Measurements from ENCODE around the gene MAPK4. TPM values are rescaled to one million over a fixed set of nuclear protein-coding genes. Genes with fewer than 3 reads are reported as not detected.

The MAPK4 gene
- total RNA-seq, 1 donor from 2014 or later = 0.11 TPM

DNA sequence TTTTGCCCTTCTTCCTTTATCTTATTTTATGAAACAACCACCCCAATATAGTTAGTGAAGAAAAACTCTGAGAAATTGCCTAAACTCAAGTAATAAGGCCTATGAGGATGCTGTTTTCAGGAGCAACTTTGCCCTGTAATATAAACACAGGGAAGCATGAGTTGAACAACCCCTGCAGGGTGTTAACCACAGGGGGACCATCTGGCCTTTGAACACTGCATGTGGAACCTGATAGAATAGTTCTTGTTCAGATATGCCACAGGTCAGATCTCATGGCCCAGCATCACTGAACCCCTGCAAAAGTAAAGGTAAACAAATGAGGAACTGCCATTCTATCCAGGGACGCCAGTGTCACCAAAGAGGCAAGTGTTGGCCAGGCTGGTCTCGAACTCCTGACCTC lies 82.6 kb downstream of the MAPK4 start:
- no peaks in the 10 kb centered on the region for H3K36me3 Mint-ChIP-seq (ENCODE audit: low read depth, unreplicated experiment)
- no peaks in the 10 kb centered on the region for H3K27me3 ChIP-seq (ENCODE audit: insufficient read depth, low read length)
- H2AFZ ChIP-seq (ENCODE audit: low read depth, low read length) = no peak overlapping the region
- no peak overlapping the region for H3K27ac Mint-ChIP-seq (ENCODE audit: unreplicated experiment)
- no peak overlapping the region for H3K4me3 Mint-ChIP-seq (ENCODE audit: unreplicated experiment)
- H4K20me1 ChIP-seq (ENCODE audit: insufficient read depth, low read length) = no peaks in the 10 kb centered on the region
- no peaks in the 10 kb centered on the region for H3K79me2 ChIP-seq (ENCODE audit: insufficient read depth, low read length)
- no peak overlapping the region for H3K27ac ChIP-seq (ENCODE audit: low read depth, low read length)
- DNase-seq (ENCODE audit: low read depth) = no peak
- no peak overlapping the region for H3K9ac ChIP-seq (ENCODE audit: low read length)
- no peaks in the 10 kb centered on the region for H3K36me3 ChIP-seq (ENCODE audit: insufficient read depth, low read length)
- TF ChIP-seq EZH2 (IDR thresholded peaks at IDR 0.05; ENCODE audit: insufficient read depth, low read length) = no peak
- TF ChIP-seq, protein P1, sequence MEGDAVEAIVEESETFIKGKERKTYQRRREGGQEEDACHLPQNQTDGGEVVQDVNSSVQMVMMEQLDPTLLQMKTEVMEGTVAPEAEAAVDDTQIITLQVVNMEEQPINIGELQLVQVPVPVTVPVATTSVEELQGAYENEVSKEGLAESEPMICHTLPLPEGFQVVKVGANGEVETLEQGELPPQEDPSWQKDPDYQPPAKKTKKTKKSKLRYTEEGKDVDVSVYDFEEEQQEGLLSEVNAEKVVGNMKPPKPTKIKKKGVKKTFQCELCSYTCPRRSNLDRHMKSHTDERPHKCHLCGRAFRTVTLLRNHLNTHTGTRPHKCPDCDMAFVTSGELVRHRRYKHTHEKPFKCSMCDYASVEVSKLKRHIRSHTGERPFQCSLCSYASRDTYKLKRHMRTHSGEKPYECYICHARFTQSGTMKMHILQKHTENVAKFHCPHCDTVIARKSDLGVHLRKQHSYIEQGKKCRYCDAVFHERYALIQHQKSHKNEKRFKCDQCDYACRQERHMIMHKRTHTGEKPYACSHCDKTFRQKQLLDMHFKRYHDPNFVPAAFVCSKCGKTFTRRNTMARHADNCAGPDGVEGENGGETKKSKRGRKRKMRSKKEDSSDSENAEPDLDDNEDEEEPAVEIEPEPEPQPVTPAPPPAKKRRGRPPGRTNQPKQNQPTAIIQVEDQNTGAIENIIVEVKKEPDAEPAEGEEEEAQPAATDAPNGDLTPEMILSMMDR (IDR thresholded peaks at IDR 0.05; ENCODE audit: insufficient read depth, low read depth, low read length) = no peak
- no peak overlapping the region for H3K4me2 ChIP-seq (ENCODE audit: low read length)
- H3K4me3 ChIP-seq (ENCODE audit: insufficient read depth, low read depth, low read length) = no peak overlapping the region
- no peaks in the 10 kb centered on the region for H3K9me3 ChIP-seq (ENCODE audit: insufficient read depth, low read depth, low read length)
- no peaks in the 10 kb centered on the region for H3K4me1 ChIP-seq (ENCODE audit: insufficient read depth, low read length)
- no peak for FAIRE-seq
- no peaks in the 10 kb centered on the region for H3K9me3 Mint-ChIP-seq (ENCODE audit: unreplicated experiment)
- H3K4me1 Mint-ChIP-seq (ENCODE audit: low read depth, unreplicated experiment) = no peaks in the 10 kb centered on the region
- H3K27me3 Mint-ChIP-seq (ENCODE audit: low read depth, unreplicated experiment) = peaks cover 3% of the 10 kb centered on the region

- FAIRE-seq (no peak), DNase-seq (ENCODE audit: low read depth) (no peak)
- no peak overlapping the region for H3K4me3 Mint-ChIP-seq (ENCODE audit: unreplicated experiment)
- no peaks in the 10 kb centered on the region for H3K36me3 Mint-ChIP-seq (ENCODE audit: low read depth, unreplicated experiment)
- H3K9me3 Mint-ChIP-seq (ENCODE audit: unreplicated experiment) = no peaks in the 10 kb centered on the region
- H3K27me3 ChIP-seq (ENCODE audit: insufficient read depth, low read length) = no peaks in the 10 kb centered on the region
- H4K20me1 ChIP-seq (ENCODE audit: insufficient read depth, low read length) = no peaks in the 10 kb centered on the region
- H3K27ac Mint-ChIP-seq (ENCODE audit: unreplicated experiment) = no peak overlapping the region
- H3K27me3 Mint-ChIP-seq (ENCODE audit: low read depth, unreplicated experiment) = no peaks in the 10 kb centered on the region
- H3K4me1 ChIP-seq (ENCODE audit: insufficient read depth, low read length) = no peaks in the 10 kb centered on the region
- no peak overlapping the region for H3K4me3 ChIP-seq (ENCODE audit: insufficient read depth, low read depth, low read length)
- H3K79me2 ChIP-seq (ENCODE audit: insufficient read depth, low read length) = no peaks in the 10 kb centered on the region
- peaks cover 2% of the 10 kb centered on the region for H3K9me3 ChIP-seq (ENCODE audit: insufficient read depth, low read depth, low read length)
- no peaks in the 10 kb centered on the region for H3K36me3 ChIP-seq (ENCODE audit: insufficient read depth, low read length)
- H2AFZ ChIP-seq (ENCODE audit: low read depth, low read length) = no peak overlapping the region
- H3K27ac ChIP-seq (ENCODE audit: low read depth, low read length) = no peak overlapping the region
- no peak for TF ChIP-seq EZH2 (IDR thresholded peaks at IDR 0.05; ENCODE audit: insufficient read depth, low read length)
- TF ChIP-seq, protein P1 (IDR thresholded peaks at IDR 0.05; ENCODE audit: insufficient read depth, low read depth, low read length) = no peak
- no peak overlapping the region for H3K9ac ChIP-seq (ENCODE audit: low read length)
- H3K4me2 ChIP-seq (ENCODE audit: low read length) = no peak overlapping the region
- no peaks in the 10 kb centered on the region for H3K4me1 Mint-ChIP-seq (ENCODE audit: low read depth, unreplicated experiment)
These were observed 84.3 kb downstream of the MAPK4 start for GRCh38 chr18:50644146-50644545.

GRCh38 chr18:50644807-50645206 lies 84.9 kb downstream of the MAPK4 start:
- H3K4me1 Mint-ChIP-seq (ENCODE audit: low read depth, unreplicated experiment) = no peaks in the 10 kb centered on the region
- Histone ChIP-seq H3K27ac (ENCODE audit: low read depth, low read length) (no peak overlapping the region), H2AFZ (ENCODE audit: low read depth, low read length) (no peak overlapping the region), H3K9ac (ENCODE audit: low read length) (no peak overlapping the region), H3K4me1 (ENCODE audit: insufficient read depth, low read length) (no peaks in the 10 kb centered on the region), H3K36me3 (ENCODE audit: insufficient read depth, low read length) (no peaks in the 10 kb centered on the region), H3K79me2 (ENCODE audit: insufficient read depth, low read length) (no peaks in the 10 kb centered on the region), H3K4me2 (ENCODE audit: low read length) (no peak overlapping the region), H3K9me3 (ENCODE audit: insufficient read depth, low read depth, low read length) (peaks cover 2% of the 10 kb centered on the region), H4K20me1 (ENCODE audit: insufficient read depth, low read length) (no peaks in the 10 kb centered on the region), H3K4me3 (ENCODE audit: insufficient read depth, low read depth, low read length) (no peak overlapping the region), H3K27me3 (ENCODE audit: insufficient read depth, low read length) (no peaks in the 10 kb centered on the region)
- H3K36me3 Mint-ChIP-seq (ENCODE audit: low read depth, unreplicated experiment) = no peaks in the 10 kb centered on the region
- no peak for TF ChIP-seq EZH2 (IDR thresholded peaks at IDR 0.05; ENCODE audit: insufficient read depth, low read length)
- TF ChIP-seq, protein P1 (IDR thresholded peaks at IDR 0.05; ENCODE audit: insufficient read depth, low read depth, low read length) = no peak
- no peaks in the 10 kb centered on the region for H3K9me3 Mint-ChIP-seq (ENCODE audit: unreplicated experiment)
- no peak for FAIRE-seq
- no peak overlapping the region for H3K27ac Mint-ChIP-seq (ENCODE audit: unreplicated experiment)
- H3K4me3 Mint-ChIP-seq (ENCODE audit: unreplicated experiment) = no peak overlapping the region
- no peak for DNase-seq (ENCODE audit: low read depth)
- no peaks in the 10 kb centered on the region for H3K27me3 Mint-ChIP-seq (ENCODE audit: low read depth, unreplicated experiment)
